ENCODE measurements around the gene JAG1.

Gene JAG1

DNA sequence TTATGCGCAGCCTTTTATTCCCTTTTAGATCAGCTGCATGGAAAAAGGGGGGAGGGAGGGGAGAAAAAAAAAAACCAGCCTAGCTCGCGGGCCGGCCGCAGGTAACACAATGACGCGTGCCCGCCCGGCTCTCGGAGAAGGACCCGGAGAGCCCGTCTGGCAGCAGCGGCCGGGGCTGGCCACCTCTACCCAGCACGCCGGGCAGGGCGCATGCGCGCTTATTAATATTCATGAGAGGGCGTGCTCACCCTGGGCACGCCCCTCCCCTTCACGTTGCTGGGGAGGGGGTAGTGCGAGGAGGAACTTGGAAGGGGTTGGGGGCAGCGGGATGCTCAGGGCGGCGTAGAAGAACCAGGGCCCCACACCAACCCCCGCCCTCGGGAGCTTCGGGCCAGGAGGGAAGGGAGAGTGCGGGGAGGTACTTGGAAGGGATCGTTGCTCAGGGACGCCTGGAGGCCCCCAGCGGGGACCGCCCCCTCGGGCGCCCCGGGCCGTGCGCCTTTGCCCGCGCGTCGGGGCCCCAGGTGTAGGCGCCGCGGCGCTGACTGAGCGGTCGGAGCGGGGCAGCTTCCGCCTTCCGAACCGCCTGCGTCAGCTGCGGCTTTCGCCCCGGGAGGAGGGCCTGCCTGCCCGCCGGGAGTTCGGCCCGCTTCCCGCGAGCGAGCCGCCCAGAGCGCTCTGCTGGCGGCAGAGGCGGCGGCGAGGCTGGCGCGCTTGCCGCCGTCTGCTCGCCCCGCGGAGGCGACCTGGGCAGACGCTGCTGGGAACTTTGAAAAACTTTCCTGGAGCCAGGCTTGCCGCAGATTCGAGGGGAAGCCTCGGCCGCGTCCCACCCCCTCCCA lies at the start of gene JAG1:
Gene JAG1, minus strand, starts transcription at position 158 of the 842 bp plus-strand sequence. CDS start 469 bp downstream, outside the sequence.
- CTCF ChIA-PET = interaction anchor here (0.6 to 2.6 kb wide), 15 partner anchors 11 to 1584 kb away, joined by 3 to 11 read pairs (median 3); no protein-coding TSS in a partner anchor
- TF ChIP-seq CTCF (conservative IDR thresholded peaks at IDR 0.05; ENCODE audit: low read depth) = no peak
- H3K27ac ChIP-seq = peak within 1 kb of the TSS; percentile 99
- POLR2A ChIA-PET (ENCODE audit: low non-redundant PET) = interaction anchor here (0.6 to 2.0 kb wide), 5 partner anchors 15 to 553 kb away, joined by 3 to 9 read pairs (median 5); no protein-coding TSS in a partner anchor
- peak; percentile 99 for DNase-seq (ENCODE audit: low spot score)

GRCh38 chr20:10721976-10722375 lies 48.2 kb upstream of the JAG1 start:
- no peak overlapping the region for H3K27ac ChIP-seq
- ChIA-PET POLR2A (ENCODE audit: low non-redundant PET) (no interaction called here), CTCF (no interaction called here)

GRCh38 chr20:10721137-10721896 lies 47.5 kb upstream of the JAG1 start:
- H3K27ac ChIP-seq = no peak overlapping the region
- ChIA-PET CTCF (interaction anchor here (0.7 to 1.0 kb wide), 2 partner anchors 8 to 52 kb away, joined by 3 read pairs; no protein-coding TSS in a partner anchor), POLR2A (ENCODE audit: low non-redundant PET) (no interaction called here)
- DNase-seq (ENCODE audit: low spot score) = no peak
- TF ChIP-seq CTCF (conservative IDR thresholded peaks at IDR 0.05; ENCODE audit: low read depth) = no peak

More at GRCh38 chr20:10721976-10722375, 48.2 kb upstream of the JAG1 start:
- no peak for TF ChIP-seq CTCF (conservative IDR thresholded peaks at IDR 0.05; ENCODE audit: low read depth)
- DNase-seq (ENCODE audit: low spot score) = no peak

DNA sequence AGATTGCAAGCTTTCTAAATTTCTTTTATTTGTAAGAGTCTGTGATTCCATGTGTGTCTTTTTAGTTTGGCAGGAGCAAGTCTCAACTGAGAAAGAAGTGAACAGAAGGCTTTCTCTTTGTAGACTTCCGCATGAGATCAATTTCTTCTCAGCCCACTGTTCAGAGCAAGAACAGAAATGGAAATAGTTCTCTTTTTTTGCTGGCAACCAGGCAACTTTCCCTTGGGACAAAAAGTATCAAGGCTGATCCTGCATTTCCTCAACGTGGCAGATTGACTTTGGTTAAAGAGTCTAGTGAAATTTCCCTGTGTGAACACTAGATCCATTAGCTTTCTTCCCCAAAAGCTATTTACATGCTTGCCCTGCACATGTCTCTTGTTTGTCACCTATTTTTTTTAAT lies 46.8 kb upstream of the JAG1 start:
- ChIA-PET CTCF (interaction anchor here (0.7 to 1.0 kb wide), 3 partner anchors 9 to 71 kb away, joined by 3 read pairs; no protein-coding TSS in a partner anchor), POLR2A (ENCODE audit: low non-redundant PET) (no interaction called here)
- no peak overlapping the region for H3K27ac ChIP-seq

GRCh38 chr20:10719740-10720385 lies 46.1 kb upstream of the JAG1 start:
- POLR2A ChIA-PET (ENCODE audit: low non-redundant PET) = no interaction called here
- CTCF ChIA-PET = interaction anchor here (0.7 kb wide), 2 partner anchors 65 to 71 kb away, joined by 3 read pairs; no protein-coding TSS in a partner anchor
- no peak overlapping the region for H3K27ac ChIP-seq
- DNase-seq (ENCODE audit: low spot score) = no peak
- no peak for TF ChIP-seq CTCF (conservative IDR thresholded peaks at IDR 0.05; ENCODE audit: low read depth)

More for the DNA sequence above, 46.8 kb upstream of the JAG1 start:
- DNase-seq (ENCODE audit: low spot score) = no peak
- TF ChIP-seq CTCF (conservative IDR thresholded peaks at IDR 0.05; ENCODE audit: low read depth) = no peak

- POLR2A ChIA-PET (ENCODE audit: low non-redundant PET) = interaction anchor here (0.6 kb wide), 1 partner anchor 418 kb away, joined by 3 read pairs; no protein-coding TSS in a partner anchor
- CTCF ChIA-PET = interaction anchor here (0.6 kb wide), 1 partner anchor 95 kb away, joined by 5 read pairs; no protein-coding TSS in a partner anchor
- no peak overlapping the region for H3K27ac ChIP-seq
- DNase-seq (ENCODE audit: low spot score) = no peak
- TF ChIP-seq CTCF (conservative IDR thresholded peaks at IDR 0.05; ENCODE audit: low read depth) = no peak
These were observed 44.9 kb upstream of the JAG1 start for GRCh38 chr20:10718661-10719060.

All from RWPE1 (cell line).